Measurements from ENCODE around the gene SPIN1.
A peak's percentile ranks its signal among the peaks of the same experiment; 100 is the strongest.
"Not testable (repeated sequence)": the region's sequence is repeated elsewhere in the genome, so short reads cannot be mapped to it uniquely, and the experiment has no call there.

Gene SPIN1

GRCh38 chr9:88386137-88386536, 2.1 kb upstream of the SPIN1 start:
- peak; percentile 59; the same call in 1 of the 2 replicates for TF ChIP-seq ZNF121 (tag by site-specific recombination; IDR thresholded peaks at IDR 0.05)
- H3K27ac ChIP-seq (ENCODE audit: extremely low read depth, low read depth, low read length); H3K4me3 ChIP-seq (ENCODE audit: low read depth, low read length); POLR2A ChIA-PET; H3K36me3 ChIP-seq (ENCODE audit: control insufficient read depth in 2 of 2, insufficient read depth in 1 of 2, low read length in 2 of 2); H3K4me1 ChIP-seq (ENCODE audit: control insufficient read depth, insufficient read depth, low read length); H3K9me3 ChIP-seq (ENCODE audit: control insufficient read depth, insufficient read depth, low read depth, low read length): not testable (repeated sequence)
- CTCF ChIA-PET: interaction anchor here (0.7 kb wide), 1 partner anchor 1081 kb away, joined by 3 read pairs; no protein-coding TSS in a partner anchor

DNA sequence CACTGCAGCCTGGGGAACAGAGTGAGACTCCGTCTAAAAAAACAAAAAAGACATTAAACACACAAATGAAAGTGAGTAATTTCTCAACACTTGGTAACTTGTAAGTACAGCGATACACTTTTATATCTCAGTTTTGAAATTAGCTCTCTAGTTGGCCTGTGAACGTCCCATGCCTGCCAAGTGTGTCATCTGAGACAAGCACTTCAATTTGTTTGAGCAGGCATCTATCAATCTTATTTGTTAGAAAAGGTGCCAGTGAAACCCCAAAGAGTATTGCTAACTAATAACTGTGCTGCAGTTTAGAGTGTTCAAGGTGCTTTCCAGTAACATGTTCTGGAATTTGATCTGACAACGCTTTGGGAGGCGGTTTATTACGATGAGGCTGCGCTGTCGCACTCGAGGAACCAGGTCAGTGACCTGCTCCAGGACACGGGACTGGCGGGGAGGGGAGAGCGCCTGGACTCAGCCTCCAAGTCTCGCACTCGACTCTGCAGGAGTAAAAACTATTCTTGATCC, 1.1 kb upstream of the SPIN1 start:
- H3K9me3 ChIP-seq (ENCODE audit: control insufficient read depth, insufficient read depth, low read depth, low read length): no peaks in the 10 kb centered on the region
- peak overlapping the region; percentile 72 for H3K4me3 ChIP-seq (ENCODE audit: low read depth, low read length)
- H3K27ac ChIP-seq (ENCODE audit: extremely low read depth, low read depth, low read length): peak overlapping the region; percentile 43; the same call in 1 of the 2 replicates
- peaks cover 6% of the 10 kb centered on the region; the same call in 1 of the 2 replicates for H3K4me1 ChIP-seq (ENCODE audit: control insufficient read depth, insufficient read depth, low read length)
- POLR2A ChIA-PET: no interaction called here
- no peak for TF ChIP-seq ZBTB49 (tag by site-specific recombination; IDR thresholded peaks at IDR 0.05; ENCODE audit: low read depth)
- no peak for TF ChIP-seq ZNF768 (tag by site-specific recombination; IDR thresholded peaks at IDR 0.05)
- peak; percentile 59 for TF ChIP-seq ZNF600 (tag by site-specific recombination; IDR thresholded peaks at IDR 0.05)
- TF ChIP-seq, protein P1, sequence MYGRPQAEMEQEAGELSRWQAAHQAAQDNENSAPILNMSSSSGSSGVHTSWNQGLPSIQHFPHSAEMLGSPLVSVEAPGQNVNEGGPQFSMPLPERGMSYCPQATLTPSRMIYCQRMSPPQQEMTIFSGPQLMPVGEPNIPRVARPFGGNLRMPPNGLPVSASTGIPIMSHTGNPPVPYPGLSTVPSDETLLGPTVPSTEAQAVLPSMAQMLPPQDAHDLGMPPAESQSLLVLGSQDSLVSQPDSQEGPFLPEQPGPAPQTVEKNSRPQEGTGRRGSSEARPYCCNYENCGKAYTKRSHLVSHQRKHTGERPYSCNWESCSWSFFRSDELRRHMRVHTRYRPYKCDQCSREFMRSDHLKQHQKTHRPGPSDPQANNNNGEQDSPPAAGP (tag by site-specific recombination; IDR thresholded peaks at IDR 0.05): 0 out of 2 replicates have a peak, but pooled peaks have one; percentile 9
- peak; percentile 86 for TF ChIP-seq BCL6B (tag by site-specific recombination; IDR thresholded peaks at IDR 0.05)
- H3K36me3 ChIP-seq (ENCODE audit: control insufficient read depth in 2 of 2, insufficient read depth in 1 of 2, low read length in 2 of 2): peaks cover 0 to 5% of the 10 kb centered on the region in 2 experiments; a peak in 1 of 3 replicates
- CTCF ChIA-PET: interaction anchor here (0.7 kb wide), 2 partner anchors 1080 to 1211 kb away, joined by 3 read pairs; no protein-coding TSS in a partner anchor

DNA sequence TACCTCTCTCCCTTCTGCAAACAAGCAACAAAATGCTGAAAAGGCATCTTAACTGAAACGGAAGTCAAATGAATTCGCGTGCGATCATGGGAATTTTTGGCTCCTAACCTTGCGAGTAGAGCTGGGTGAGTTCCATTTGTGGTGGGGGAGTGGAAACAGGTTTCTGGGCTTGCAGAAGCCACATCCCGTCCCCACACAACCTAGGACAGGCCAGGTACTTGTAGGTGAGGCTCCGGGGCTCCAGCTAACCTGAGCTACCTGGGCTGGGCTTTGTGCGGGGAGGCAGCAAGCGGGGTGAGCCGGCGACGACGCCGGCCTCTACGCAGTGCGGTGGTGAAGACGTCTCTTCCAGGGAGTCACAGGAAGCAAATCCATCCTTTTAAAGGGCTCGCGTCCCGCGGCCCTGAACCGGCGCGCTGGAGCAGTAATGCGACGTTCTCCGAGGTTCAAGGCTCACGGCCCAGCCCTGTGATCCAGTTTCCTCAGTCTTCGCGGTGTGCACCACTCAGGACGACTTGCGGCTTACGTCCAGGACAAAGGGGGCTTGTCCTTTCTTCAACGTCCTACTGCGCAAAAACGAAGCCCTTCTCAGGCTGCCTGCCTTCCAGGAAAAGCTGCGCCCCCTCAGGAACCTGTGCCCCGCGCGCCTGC, 567 bp upstream of the SPIN1 start:
- ChIA-PET CTCF (interaction anchor here (0.7 kb wide), 1 partner anchor 1210 kb away, joined by 3 read pairs; no protein-coding TSS in a partner anchor), POLR2A (interaction anchor here (0.6 to 1.1 kb wide), 2 partner anchors 147 to 311 kb away, joined by 4 to 6 read pairs; no protein-coding TSS in a partner anchor)
- TF ChIP-seq GFI1B (tag by site-specific recombination; IDR thresholded peaks at IDR 0.05) (no peak), PRDM6 (tag by site-specific recombination; IDR thresholded peaks at IDR 0.05) (no peak), ZNF274 (IDR thresholded peaks at IDR 0.05; ENCODE audit: low read length) (no peak), ZNF274 (tag by site-specific recombination; IDR thresholded peaks at IDR 0.05; ENCODE audit: borderline replicate concordance) (no peak), KLF8 (tag by site-specific recombination; IDR thresholded peaks at IDR 0.05) (peak; percentile 72), KLF9 (tag by site-specific recombination; IDR thresholded peaks at IDR 0.05; ENCODE audit: low read depth) (peak; percentile 54), IKZF3 (tag by site-specific recombination; IDR thresholded peaks at IDR 0.05) (no peak), ZBTB10 (tag by site-specific recombination; IDR thresholded peaks at IDR 0.05) (no peak), ZNF629 (tag by site-specific recombination; IDR thresholded peaks at IDR 0.05) (no peak), ZBTB49 (tag by site-specific recombination; IDR thresholded peaks at IDR 0.05; ENCODE audit: low read depth) (no peak)

More for the DNA sequence above, 567 bp upstream of the SPIN1 start:
- Histone ChIP-seq H3K4me3 (ENCODE audit: low read depth, low read length) (peak overlapping the region; percentile 72), H3K4me1 (ENCODE audit: control insufficient read depth, insufficient read depth, low read length) (peaks cover 8% of the 10 kb centered on the region; the same call in 1 of the 2 replicates), H3K9me3 (ENCODE audit: control insufficient read depth, insufficient read depth, low read depth, low read length) (no peaks in the 10 kb centered on the region), H3K36me3 (ENCODE audit: control insufficient read depth in 2 of 2, insufficient read depth in 1 of 2, low read length in 2 of 2) (peaks cover 0 to 5% of the 10 kb centered on the region in 2 experiments; a peak in 1 of 3 replicates), H3K27ac (ENCODE audit: extremely low read depth, low read depth, low read length) (peak overlapping the region; percentile 43; the same call in 1 of the 2 replicates)
